SU-DHL-6 (cell line): ENCODE results near the gene CDH13.

Experiments used
- CTCF ChIP-seq: fragments of 200-600 bp; sonication (generic); IDR thresholded peaks from one replicate; pipeline ENCODE4 v1.5.1; 2017; ENCODE audit warnings: antibody characterized with exemption, mild to moderate bottlenecking, low read length, moderate library complexity; ENCODE audit not compliant: insufficient read depth, poor library complexity, severe bottlenecking
- EZH2phosphoT487 ChIP-seq: fragments of 200-600 bp; sonication (generic), shearing (Covaris generic); conservative IDR thresholded peaks from 2 replicates; pipeline ENCODE4 v1.6.1; 2018; ENCODE audit warnings: mild to moderate bottlenecking, antibody characterized with exemption, low read length, moderate library complexity, mixed read lengths

GRCh38 chr16:83831456-83831987 lies 1204.8 kb downstream of the CDH13 start:
- TF ChIP-seq CTCF (no peak), EZH2phosphoT487 (no peak)
